Mesenchymal stem cell (in vitro differentiated cells and primary cell): ENCODE measurements around the gene GAS7.
A peak's percentile ranks its signal among the peaks of the same experiment; 100 is the strongest.

Source experiments
- DNase-seq: peaks from one replicate; pipeline ENCODE4 v3.0.0-alpha.2; 2013
- H2AFZ ChIP-seq: one replicate; pipeline ENCODE4 v1.6.1; 2013; ENCODE audit warnings: low read depth, mild to moderate bottlenecking, control low read depth, inconsistent platforms, low read length, moderate library complexity
- H2AK5ac ChIP-seq: 2 replicates; pipeline ENCODE4 v1.6.1; 2013; ENCODE audit warnings: low read length, moderate library complexity, mild to moderate bottlenecking, inconsistent platforms; ENCODE audit not compliant: severe bottlenecking
- H2BK120ac ChIP-seq: one replicate; pipeline ENCODE4 v1.6.1; 2013; ENCODE audit warnings: low read depth, mild to moderate bottlenecking, inconsistent platforms, low read length, moderate library complexity
- H2BK12ac ChIP-seq, 2 experiments: one replicate each; pipeline ENCODE4 v1.6.1; 2013; ENCODE audit warnings: inconsistent platforms in 2 of 2, low read length in 2 of 2, mild to moderate bottlenecking in 2 of 2, moderate library complexity in 2 of 2, control low read depth in 1 of 2
- H2BK15ac ChIP-seq: one replicate; pipeline ENCODE4 v1.6.1; 2013; ENCODE audit warnings: mild to moderate bottlenecking, low read depth, inconsistent platforms; ENCODE audit not compliant: poor library complexity, severe bottlenecking
- H2BK5ac ChIP-seq: 2 replicates; pipeline ENCODE4 v1.6.1; 2013; ENCODE audit warnings: low read depth, mild to moderate bottlenecking, low read length, control low read depth, inconsistent platforms; ENCODE audit not compliant: poor library complexity, severe bottlenecking
- H3K14ac ChIP-seq, 2 experiments: one replicate each; pipeline ENCODE4 v1.6.1; 2013; ENCODE audit warnings: inconsistent platforms in 2 of 2, low read length in 2 of 2, control low read depth in 1 of 2, mild to moderate bottlenecking in 1 of 2, moderate library complexity in 1 of 2
- H3K18ac ChIP-seq, 2 experiments: one replicate each; pipeline ENCODE4 v1.6.1; 2013; ENCODE audit warnings: inconsistent platforms in 2 of 2, low read length in 2 of 2, control low read depth in 1 of 2, low read depth in 1 of 2, mild to moderate bottlenecking in 1 of 2
- H3K23ac ChIP-seq, 2 experiments: one replicate each; pipeline ENCODE4 v1.6.1; 2013; ENCODE audit warnings: inconsistent platforms in 2 of 2, low read length in 2 of 2, mild to moderate bottlenecking in 2 of 2, moderate library complexity in 2 of 2, control low read depth in 1 of 2
- H3K27ac ChIP-seq: 2 replicates; pipeline ENCODE4 v1.5.1; 2013; ENCODE audit warnings: mild to moderate bottlenecking, moderate library complexity, low read length, control low read depth, inconsistent platforms; ENCODE audit not compliant: poor library complexity, severe bottlenecking
- H3K27me3 ChIP-seq, 2 experiments: 2 replicates each; pipeline versions ENCODE4 v1.6.1 to v1.7.0; 2013; ENCODE audit warnings: low read length in 2 of 2, mild to moderate bottlenecking in 2 of 2, moderate library complexity in 2 of 2, control low read depth in 1 of 2, inconsistent platforms in 1 of 2; ENCODE audit not compliant: control insufficient read depth in 1 of 2, insufficient read depth in 1 of 2
- H3K36me3 ChIP-seq, 2 experiments: 2 replicates each; pipeline versions ENCODE4 v1.6.1 to v1.7.0; 2013; ENCODE audit warnings: low read length in 2 of 2, control low read depth in 1 of 2, inconsistent platforms in 1 of 2, low read depth in 1 of 2, mild to moderate bottlenecking in 1 of 2; ENCODE audit not compliant: insufficient read depth in 2 of 2, control insufficient read depth in 1 of 2
- H3K4ac ChIP-seq, 2 experiments: one replicate each; pipeline ENCODE4 v1.6.1; 2013; ENCODE audit warnings: inconsistent platforms in 2 of 2, low read length in 2 of 2, mild to moderate bottlenecking in 2 of 2, moderate library complexity in 2 of 2, control low read depth in 1 of 2, low read depth in 1 of 2
- H3K4me1 ChIP-seq: 2 replicates; pipeline ENCODE4 v1.6.1; 2013; ENCODE audit warnings: low read depth, low read length, control low read depth; ENCODE audit not compliant: control insufficient read depth, insufficient read depth
- H3K4me2 ChIP-seq: 2 replicates; pipeline ENCODE4 v1.6.1; 2013; ENCODE audit warnings: low read length, mild to moderate bottlenecking, inconsistent platforms; ENCODE audit not compliant: poor library complexity, severe bottlenecking
- H3K4me3 ChIP-seq, 2 experiments: 2 replicates each; pipeline versions ENCODE4 v1.5.1 to v1.7.0; 2013; ENCODE audit warnings: low read length in 2 of 2, mild to moderate bottlenecking in 2 of 2, control low read depth in 1 of 2, low read depth in 1 of 2; ENCODE audit not compliant: insufficient read depth in 1 of 2
- H3K79me1 ChIP-seq: replicated peaks from 2 replicates; pipeline ENCODE4 v1.6.1; 2013; ENCODE audit warnings: mild to moderate bottlenecking, control low read depth, low read length, inconsistent platforms; ENCODE audit not compliant: poor library complexity, severe bottlenecking
- H3K9ac ChIP-seq: 2 replicates; pipeline ENCODE4 v1.7.0; 2013; ENCODE audit warnings: mild to moderate bottlenecking, low read length, moderate library complexity
- H3K9me3 ChIP-seq: 2 replicates; pipeline ENCODE4 v1.7.0; 2013; ENCODE audit warnings: mild to moderate bottlenecking, low read length; ENCODE audit not compliant: control insufficient read depth
- H4K8ac ChIP-seq: one replicate; pipeline ENCODE4 v1.6.1; 2013; ENCODE audit warnings: inconsistent platforms, mild to moderate bottlenecking, low read length, moderate library complexity
- H4K91ac ChIP-seq: one replicate; pipeline ENCODE4 v1.6.1; 2013; ENCODE audit warnings: mild to moderate bottlenecking, low read length, inconsistent platforms
- WGBS: methylation state at CpG from one replicate; pipeline ENCODE4 v1.1.7; 2013; ENCODE audit warnings: mixed read lengths; 5-methylcytosine and 5-hydroxymethylcytosine counted together

Gene GAS7

GRCh38 chr17:10070690-10071089 lies 127.7 kb downstream of the GAS7 start:
- H4K8ac ChIP-seq: no peak overlapping the region
- H3K36me3 ChIP-seq: no peaks in the 10 kb centered on the region
- H3K4ac ChIP-seq: no peak overlapping the region
- H2BK12ac ChIP-seq: no peak overlapping the region
- no peak overlapping the region for H2BK15ac ChIP-seq
- H2AK5ac ChIP-seq: no peak overlapping the region
- H3K4me2 ChIP-seq: no peak overlapping the region
- H2AFZ ChIP-seq: no peak overlapping the region
- H2BK5ac ChIP-seq: no peak overlapping the region
- WGBS: 85% methylated on average over 2 of the region's 3 CpGs
- peaks cover 16% of the 10 kb centered on the region for H3K79me1 ChIP-seq
- H3K14ac ChIP-seq: no peak overlapping the region
- H3K27ac ChIP-seq: no peak overlapping the region
- H3K4me1 ChIP-seq: no peaks in the 10 kb centered on the region
- no peaks in the 10 kb centered on the region for H3K27me3 ChIP-seq
- no peak overlapping the region for H3K18ac ChIP-seq
- no peak overlapping the region for H3K23ac ChIP-seq
- no peak overlapping the region for H4K91ac ChIP-seq
- no peaks in the 10 kb centered on the region for H3K9me3 ChIP-seq
- no peak overlapping the region for H3K9ac ChIP-seq
- no peak for DNase-seq
- H3K4me3 ChIP-seq: no peak overlapping the region
- no peak overlapping the region for H2BK120ac ChIP-seq

- no peaks in the 10 kb centered on the region for H3K4me1 ChIP-seq
- H4K8ac ChIP-seq: no peak overlapping the region
- peaks cover 16% of the 10 kb centered on the region for H3K79me1 ChIP-seq
- no peak overlapping the region for H2BK120ac ChIP-seq
- H4K91ac ChIP-seq: no peak overlapping the region
- DNase-seq: no peak
- H2AFZ ChIP-seq: no peak overlapping the region
- H3K27ac ChIP-seq: no peak overlapping the region
- H3K4ac ChIP-seq: no peak overlapping the region
- no peak overlapping the region for H3K4me3 ChIP-seq
- no peak overlapping the region for H2AK5ac ChIP-seq
- H3K4me2 ChIP-seq: no peak overlapping the region
- H3K9me3 ChIP-seq: peaks cover 5% of the 10 kb centered on the region
- H2BK15ac ChIP-seq: no peak overlapping the region
- 80% methylated on average over 5 of the region's 5 CpGs for WGBS
- no peaks in the 10 kb centered on the region for H3K36me3 ChIP-seq
- H3K9ac ChIP-seq: peak overlapping the region; percentile 76
- H2BK12ac ChIP-seq: peak overlapping the region in 1 of 2 experiments; percentile 38
- no peak overlapping the region for H3K14ac ChIP-seq
- no peak overlapping the region for H3K18ac ChIP-seq
- H3K23ac ChIP-seq: no peak overlapping the region
- H2BK5ac ChIP-seq: no peak overlapping the region
- no peaks in the 10 kb centered on the region for H3K27me3 ChIP-seq
These were observed 129.1 kb downstream of the GAS7 start for GRCh38 chr17:10069301-10069700.

GRCh38 chr17:10067446-10068143 lies 130.8 kb downstream of the GAS7 start:
- DNase-seq: no peak
- H3K4ac ChIP-seq: no peak overlapping the region
- H3K36me3 ChIP-seq: peaks cover 0 to 5% of the 10 kb centered on the region in 2 experiments
- H3K4me3 ChIP-seq: no peak overlapping the region
- no peak overlapping the region for H2AFZ ChIP-seq
- no peak overlapping the region for H3K14ac ChIP-seq
- no peak overlapping the region for H3K18ac ChIP-seq
- no peak overlapping the region for H3K9ac ChIP-seq
- H3K27ac ChIP-seq: no peak overlapping the region
- no peak overlapping the region for H2BK15ac ChIP-seq
- WGBS: 91% methylated on average over 8 of the region's 8 CpGs
- no peak overlapping the region for H3K4me2 ChIP-seq
- H3K23ac ChIP-seq: no peak overlapping the region
- no peak overlapping the region for H4K91ac ChIP-seq
- no peak overlapping the region for H2BK5ac ChIP-seq
- H3K27me3 ChIP-seq: no peaks in the 10 kb centered on the region
- no peak overlapping the region for H2BK12ac ChIP-seq
- H3K79me1 ChIP-seq: peaks cover 14% of the 10 kb centered on the region
- H3K4me1 ChIP-seq: peaks cover 8% of the 10 kb centered on the region
- H2AK5ac ChIP-seq: no peak overlapping the region
- H4K8ac ChIP-seq: no peak overlapping the region
- H2BK120ac ChIP-seq: no peak overlapping the region
- peaks cover 5% of the 10 kb centered on the region for H3K9me3 ChIP-seq

- no peak overlapping the region for H3K18ac ChIP-seq
- no peak overlapping the region for H2BK5ac ChIP-seq
- no peak overlapping the region for H2BK12ac ChIP-seq
- no peak overlapping the region for H3K23ac ChIP-seq
- H3K4me2 ChIP-seq: no peak overlapping the region
- no peak overlapping the region for H2AFZ ChIP-seq
- no peak overlapping the region for H3K4me3 ChIP-seq
- no peak overlapping the region for H4K8ac ChIP-seq
- no peak overlapping the region for H2BK120ac ChIP-seq
- H3K79me1 ChIP-seq: peaks cover 8% of the 10 kb centered on the region
- H2BK15ac ChIP-seq: no peak overlapping the region
- H3K27me3 ChIP-seq: no peaks in the 10 kb centered on the region
- H3K9me3 ChIP-seq: peaks cover 5% of the 10 kb centered on the region
- H3K14ac ChIP-seq: no peak overlapping the region
- 97% methylated on average over 3 of the region's 3 CpGs for WGBS
- no peak overlapping the region for H4K91ac ChIP-seq
- H3K27ac ChIP-seq: no peak overlapping the region
- peaks cover 8% of the 10 kb centered on the region for H3K4me1 ChIP-seq
- no peak overlapping the region for H3K4ac ChIP-seq
- no peak for DNase-seq
- H2AK5ac ChIP-seq: no peak overlapping the region
- peaks cover 0 to 5% of the 10 kb centered on the region in 2 experiments for H3K36me3 ChIP-seq
- no peak overlapping the region for H3K9ac ChIP-seq
These were observed 133.9 kb downstream of the GAS7 start for GRCh38 chr17:10064536-10064935.
